Loucy (cell line): Measurements from ENCODE around the gene IQCE.

ENCODE experiments used
- H2AFZ ChIP-seq: fragments of 200-600 bp; sonication (generic); 2 replicates; pipeline ENCODE4 v1.6.0; 2016; ENCODE audit warnings: antibody characterized with exemption, mild to moderate bottlenecking, low read length, moderate library complexity
- H3F3A ChIP-seq: fragments of 200-600 bp; 2 replicates; pipeline ENCODE4 v1.6.0; 2016; ENCODE audit warnings: antibody characterized with exemption, low read depth, mild to moderate bottlenecking
- H3K27me3 ChIP-seq: fragments of 200-600 bp; sonication (generic); 2 replicates; pipeline ENCODE4 v1.6.1; 2014; ENCODE audit warnings: low read length, mild to moderate bottlenecking; ENCODE audit not compliant: insufficient read depth, poor library complexity, severe bottlenecking
- H3K36me3 ChIP-seq: fragments of 200-600 bp; sonication (generic); 2 replicates; pipeline ENCODE4 v1.6.1; 2016; ENCODE audit warnings: low read length; ENCODE audit not compliant: insufficient read depth
- H3K4me1 ChIP-seq: fragments of 200-600 bp; sonication (generic); 2 replicates; pipeline ENCODE4 v1.5.1; 2014; ENCODE audit warnings: low read length, mild to moderate bottlenecking; ENCODE audit not compliant: insufficient read depth, poor library complexity, severe bottlenecking
- H3K4me2 ChIP-seq: fragments of 200-600 bp; sonication (generic); 2 replicates; pipeline ENCODE4 v1.6.0; 2014; ENCODE audit warnings: antibody characterized with exemption, low read length, low read depth, mild to moderate bottlenecking; ENCODE audit not compliant: poor library complexity, severe bottlenecking
- H3K4me3 ChIP-seq: fragments of 200-600 bp; sonication (generic); 2 replicates; pipeline ENCODE4 v1.5.1; 2014; ENCODE audit warnings: low read length, mild to moderate bottlenecking, mixed read lengths; ENCODE audit not compliant: poor library complexity, severe bottlenecking
- H3K79me2 ChIP-seq: fragments of 200-600 bp; sonication (generic); 2 replicates; pipeline ENCODE4 v1.6.1; 2014; ENCODE audit warnings: low read length; ENCODE audit not compliant: insufficient read depth
- H3K9ac ChIP-seq: fragments of 200-600 bp; sonication (generic); 2 replicates; pipeline ENCODE4 v1.6.0; 2014; ENCODE audit warnings: mild to moderate bottlenecking, low read depth, low read length, moderate library complexity; ENCODE audit not compliant: poor library complexity, severe bottlenecking
- H3K9me2 ChIP-seq: fragments of 200-600 bp; sonication (generic); replicated peaks from 2 replicates; pipeline ENCODE4 v1.6.1; 2016; ENCODE audit warnings: low read depth, low read length, mixed read lengths
- H3K9me3 ChIP-seq: fragments of 200-600 bp; sonication (generic); 2 replicates; pipeline ENCODE4 v1.6.1; 2014; ENCODE audit warnings: mild to moderate bottlenecking, antibody characterized with exemption, low read length, low read depth; ENCODE audit not compliant: insufficient read depth
- H4K20me1 ChIP-seq: fragments of 200-600 bp; sonication (generic); 2 replicates; pipeline ENCODE4 v1.6.0; 2014; ENCODE audit warnings: antibody characterized with exemption, low read length, mild to moderate bottlenecking; ENCODE audit not compliant: insufficient read depth, poor library complexity, severe bottlenecking
- EZH2phosphoT487 ChIP-seq: fragments of 200-600 bp; IDR thresholded peaks from 2 replicates; pipeline ENCODE4 v1.6.1; 2018; ENCODE audit warnings: antibody characterized with exemption, mild to moderate bottlenecking, moderate library complexity, borderline replicate concordance
- TF ChIP-seq, protein P1 (sequence below): fragments of 200-600 bp; sonication (generic); conservative IDR thresholded peaks from 2 replicates; pipeline ENCODE4 v1.5.1; 2014; ENCODE audit warnings: mild to moderate bottlenecking, antibody characterized with exemption, low read length

IQCE gene

DNA sequence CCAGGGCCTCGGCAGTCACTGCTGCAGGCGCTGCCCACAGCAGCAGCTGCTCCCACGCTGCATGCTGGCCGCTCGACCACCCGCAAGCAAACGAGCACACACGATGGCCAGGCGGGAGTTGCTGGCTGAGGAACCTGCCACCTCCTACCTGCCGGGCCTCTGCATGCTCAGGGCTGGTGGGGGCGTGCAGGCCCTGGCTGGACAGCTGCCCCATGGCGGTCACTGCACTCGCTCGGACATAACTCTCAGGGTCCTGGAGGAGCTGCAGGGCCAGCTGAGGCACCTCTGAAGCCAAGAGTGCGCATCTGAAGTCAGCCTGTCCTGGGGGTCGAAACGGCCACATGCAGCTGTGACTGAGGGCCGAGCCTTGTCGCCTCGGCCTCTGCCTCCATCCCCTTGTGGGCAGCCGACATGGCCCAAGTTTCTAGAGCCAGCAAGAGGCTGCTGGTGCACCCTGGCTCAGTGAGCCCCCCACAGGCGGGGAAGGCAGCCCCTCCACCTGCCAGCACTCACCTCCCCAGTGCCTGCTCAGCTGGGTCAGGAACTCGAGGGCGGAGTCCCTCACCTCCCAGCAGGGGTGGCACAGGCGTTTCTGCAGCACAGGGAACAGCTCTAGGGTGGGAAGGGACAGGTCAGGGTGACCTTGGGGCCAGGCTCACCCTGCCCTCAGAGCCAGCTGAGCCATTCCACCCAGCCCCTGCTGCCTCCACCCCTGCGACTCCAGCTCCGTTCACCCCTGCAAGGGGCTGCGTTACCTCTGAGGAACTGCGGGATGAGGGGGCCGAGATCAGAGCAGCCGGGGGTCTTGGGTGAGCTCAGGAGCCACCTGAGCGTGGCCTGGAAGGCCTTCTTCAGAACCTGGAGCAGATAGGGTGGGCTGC is 19.5 kb upstream of the IQCE start:
- H3K4me3 ChIP-seq = no peak overlapping the region
- no peaks in the 10 kb centered on the region for H3K4me1 ChIP-seq
- no peaks in the 10 kb centered on the region for H3K79me2 ChIP-seq
- no peaks in the 10 kb centered on the region for H3K27me3 ChIP-seq
- H3K9me2 ChIP-seq = no peaks in the 10 kb centered on the region
- no peak for TF ChIP-seq EZH2phosphoT487
- TF ChIP-seq, protein P1, sequence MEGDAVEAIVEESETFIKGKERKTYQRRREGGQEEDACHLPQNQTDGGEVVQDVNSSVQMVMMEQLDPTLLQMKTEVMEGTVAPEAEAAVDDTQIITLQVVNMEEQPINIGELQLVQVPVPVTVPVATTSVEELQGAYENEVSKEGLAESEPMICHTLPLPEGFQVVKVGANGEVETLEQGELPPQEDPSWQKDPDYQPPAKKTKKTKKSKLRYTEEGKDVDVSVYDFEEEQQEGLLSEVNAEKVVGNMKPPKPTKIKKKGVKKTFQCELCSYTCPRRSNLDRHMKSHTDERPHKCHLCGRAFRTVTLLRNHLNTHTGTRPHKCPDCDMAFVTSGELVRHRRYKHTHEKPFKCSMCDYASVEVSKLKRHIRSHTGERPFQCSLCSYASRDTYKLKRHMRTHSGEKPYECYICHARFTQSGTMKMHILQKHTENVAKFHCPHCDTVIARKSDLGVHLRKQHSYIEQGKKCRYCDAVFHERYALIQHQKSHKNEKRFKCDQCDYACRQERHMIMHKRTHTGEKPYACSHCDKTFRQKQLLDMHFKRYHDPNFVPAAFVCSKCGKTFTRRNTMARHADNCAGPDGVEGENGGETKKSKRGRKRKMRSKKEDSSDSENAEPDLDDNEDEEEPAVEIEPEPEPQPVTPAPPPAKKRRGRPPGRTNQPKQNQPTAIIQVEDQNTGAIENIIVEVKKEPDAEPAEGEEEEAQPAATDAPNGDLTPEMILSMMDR = no peak
- H3K36me3 ChIP-seq = peaks cover 36% of the 10 kb centered on the region; the same call in 1 of the 2 replicates
- H3K4me2 ChIP-seq = no peak overlapping the region
- no peak overlapping the region for H2AFZ ChIP-seq
- H3F3A ChIP-seq = no peaks in the 10 kb centered on the region
- H4K20me1 ChIP-seq = no peaks in the 10 kb centered on the region
- H3K9ac ChIP-seq = no peak overlapping the region
- no peaks in the 10 kb centered on the region for H3K9me3 ChIP-seq

DNA sequence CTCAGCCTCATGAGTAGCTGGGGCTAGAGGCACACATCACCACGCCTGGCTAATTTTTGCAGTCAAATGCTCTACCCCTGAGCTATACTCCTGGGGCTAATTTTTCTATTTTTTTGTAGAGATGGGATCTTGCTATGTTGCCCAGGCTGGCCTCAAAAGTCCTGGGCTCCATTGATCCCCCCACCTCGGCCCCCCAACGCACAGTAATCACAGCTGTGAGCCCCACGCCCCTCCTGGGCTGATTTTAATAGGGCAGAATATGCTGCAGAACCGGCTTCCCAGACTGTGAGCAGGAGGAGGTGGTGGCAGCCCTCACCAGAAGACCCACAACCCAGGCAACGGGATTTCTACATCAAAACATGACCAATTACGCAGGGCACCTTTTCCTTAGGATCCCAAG is 18.6 kb upstream of the IQCE start:
- Histone ChIP-seq H3K4me2 (no peak overlapping the region), H3K79me2 (no peaks in the 10 kb centered on the region), H3K9me3 (no peaks in the 10 kb centered on the region), H3K9me2 (no peaks in the 10 kb centered on the region), H3K9ac (no peak overlapping the region), H3K4me1 (no peaks in the 10 kb centered on the region), H3K27me3 (no peaks in the 10 kb centered on the region), H3K4me3 (no peak overlapping the region), H3K36me3 (peaks cover 42% of the 10 kb centered on the region; the same call in 1 of the 2 replicates), H4K20me1 (no peaks in the 10 kb centered on the region), H2AFZ (no peak overlapping the region), H3F3A (no peaks in the 10 kb centered on the region)
- TF ChIP-seq, protein P1 = no peak
- no peak for TF ChIP-seq EZH2phosphoT487

DNA sequence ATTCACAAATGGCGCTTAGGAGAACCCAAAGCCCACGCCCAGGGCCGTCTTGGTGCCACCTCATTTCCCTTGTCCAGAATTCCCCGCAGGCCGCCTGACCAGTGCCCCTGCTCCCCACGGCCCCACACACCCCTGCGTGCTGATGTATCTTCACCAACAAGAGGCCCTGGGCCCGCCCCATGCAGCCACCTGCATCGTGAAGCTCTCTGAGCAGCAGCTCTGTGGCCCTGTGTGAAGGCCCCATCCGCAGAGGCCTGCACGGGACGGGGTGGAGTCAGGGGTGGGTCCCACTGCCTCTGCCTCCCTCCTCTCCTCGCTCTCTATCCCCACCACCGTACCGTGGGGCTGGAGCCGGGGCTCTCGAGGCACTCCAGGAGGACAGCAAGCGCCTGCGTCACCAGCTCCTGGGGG is 18.1 kb upstream of the IQCE start:
- no peak overlapping the region for H3K9ac ChIP-seq
- peaks cover 44% of the 10 kb centered on the region; the same call in 1 of the 2 replicates for H3K36me3 ChIP-seq
- no peaks in the 10 kb centered on the region for H3K9me3 ChIP-seq
- no peaks in the 10 kb centered on the region for H3F3A ChIP-seq
- H3K4me1 ChIP-seq = no peaks in the 10 kb centered on the region
- H3K4me2 ChIP-seq = no peak overlapping the region
- H3K79me2 ChIP-seq = no peaks in the 10 kb centered on the region
- H4K20me1 ChIP-seq = no peaks in the 10 kb centered on the region
- H2AFZ ChIP-seq = no peak overlapping the region
- TF ChIP-seq, protein P1 = no peak
- TF ChIP-seq EZH2phosphoT487 = no peak
- H3K4me3 ChIP-seq = no peak overlapping the region
- no peaks in the 10 kb centered on the region for H3K27me3 ChIP-seq
- H3K9me2 ChIP-seq = no peaks in the 10 kb centered on the region
